Mesenchymal stem cell (in vitro differentiated cells and primary cell): ENCODE measurements around the gene PRM2.

ENCODE experiments used
- DNase-seq: peaks from one replicate; pipeline ENCODE4 v3.0.0-alpha.2; 2013
- H2AFZ ChIP-seq: one replicate; pipeline ENCODE4 v1.6.1; 2013; ENCODE audit warnings: low read depth, mild to moderate bottlenecking, control low read depth, inconsistent platforms, low read length, moderate library complexity
- H2AK5ac ChIP-seq: 2 replicates; pipeline ENCODE4 v1.6.1; 2013; ENCODE audit warnings: low read length, moderate library complexity, mild to moderate bottlenecking, inconsistent platforms; ENCODE audit not compliant: severe bottlenecking
- H2BK120ac ChIP-seq: one replicate; pipeline ENCODE4 v1.6.1; 2013; ENCODE audit warnings: low read depth, mild to moderate bottlenecking, inconsistent platforms, low read length, moderate library complexity
- H2BK12ac ChIP-seq, 2 experiments: one replicate each; pipeline ENCODE4 v1.6.1; 2013; ENCODE audit warnings: inconsistent platforms in 2 of 2, low read length in 2 of 2, mild to moderate bottlenecking in 2 of 2, moderate library complexity in 2 of 2, control low read depth in 1 of 2
- H2BK15ac ChIP-seq: one replicate; pipeline ENCODE4 v1.6.1; 2013; ENCODE audit warnings: mild to moderate bottlenecking, low read depth, inconsistent platforms; ENCODE audit not compliant: poor library complexity, severe bottlenecking
- H2BK5ac ChIP-seq: 2 replicates; pipeline ENCODE4 v1.6.1; 2013; ENCODE audit warnings: low read depth, mild to moderate bottlenecking, low read length, control low read depth, inconsistent platforms; ENCODE audit not compliant: poor library complexity, severe bottlenecking
- H3K14ac ChIP-seq, 2 experiments: one replicate each; pipeline ENCODE4 v1.6.1; 2013; ENCODE audit warnings: inconsistent platforms in 2 of 2, low read length in 2 of 2, control low read depth in 1 of 2, mild to moderate bottlenecking in 1 of 2, moderate library complexity in 1 of 2
- H3K18ac ChIP-seq, 2 experiments: one replicate each; pipeline ENCODE4 v1.6.1; 2013; ENCODE audit warnings: inconsistent platforms in 2 of 2, low read length in 2 of 2, control low read depth in 1 of 2, low read depth in 1 of 2, mild to moderate bottlenecking in 1 of 2
- H3K23ac ChIP-seq, 2 experiments: one replicate each; pipeline ENCODE4 v1.6.1; 2013; ENCODE audit warnings: inconsistent platforms in 2 of 2, low read length in 2 of 2, mild to moderate bottlenecking in 2 of 2, moderate library complexity in 2 of 2, control low read depth in 1 of 2
- H3K27ac ChIP-seq: 2 replicates; pipeline ENCODE4 v1.5.1; 2013; ENCODE audit warnings: mild to moderate bottlenecking, moderate library complexity, low read length, control low read depth, inconsistent platforms; ENCODE audit not compliant: poor library complexity, severe bottlenecking
- H3K27me3 ChIP-seq, 2 experiments: 2 replicates each; pipeline versions ENCODE4 v1.6.1 to v1.7.0; 2013; ENCODE audit warnings: low read length in 2 of 2, mild to moderate bottlenecking in 2 of 2, moderate library complexity in 2 of 2, control low read depth in 1 of 2, inconsistent platforms in 1 of 2; ENCODE audit not compliant: control insufficient read depth in 1 of 2, insufficient read depth in 1 of 2
- H3K36me3 ChIP-seq, 2 experiments: 2 replicates each; pipeline versions ENCODE4 v1.6.1 to v1.7.0; 2013; ENCODE audit warnings: low read length in 2 of 2, control low read depth in 1 of 2, inconsistent platforms in 1 of 2, low read depth in 1 of 2, mild to moderate bottlenecking in 1 of 2; ENCODE audit not compliant: insufficient read depth in 2 of 2, control insufficient read depth in 1 of 2
- H3K4ac ChIP-seq, 2 experiments: one replicate each; pipeline ENCODE4 v1.6.1; 2013; ENCODE audit warnings: inconsistent platforms in 2 of 2, low read length in 2 of 2, mild to moderate bottlenecking in 2 of 2, moderate library complexity in 2 of 2, control low read depth in 1 of 2, low read depth in 1 of 2
- H3K4me1 ChIP-seq: 2 replicates; pipeline ENCODE4 v1.6.1; 2013; ENCODE audit warnings: low read depth, low read length, control low read depth; ENCODE audit not compliant: control insufficient read depth, insufficient read depth
- H3K4me2 ChIP-seq: 2 replicates; pipeline ENCODE4 v1.6.1; 2013; ENCODE audit warnings: low read length, mild to moderate bottlenecking, inconsistent platforms; ENCODE audit not compliant: poor library complexity, severe bottlenecking
- H3K4me3 ChIP-seq, 2 experiments: 2 replicates each; pipeline versions ENCODE4 v1.5.1 to v1.7.0; 2013; ENCODE audit warnings: low read length in 2 of 2, mild to moderate bottlenecking in 2 of 2, control low read depth in 1 of 2, low read depth in 1 of 2; ENCODE audit not compliant: insufficient read depth in 1 of 2
- H3K79me1 ChIP-seq: replicated peaks from 2 replicates; pipeline ENCODE4 v1.6.1; 2013; ENCODE audit warnings: mild to moderate bottlenecking, control low read depth, low read length, inconsistent platforms; ENCODE audit not compliant: poor library complexity, severe bottlenecking
- H3K9ac ChIP-seq: 2 replicates; pipeline ENCODE4 v1.7.0; 2013; ENCODE audit warnings: mild to moderate bottlenecking, low read length, moderate library complexity
- H3K9me3 ChIP-seq: 2 replicates; pipeline ENCODE4 v1.7.0; 2013; ENCODE audit warnings: mild to moderate bottlenecking, low read length; ENCODE audit not compliant: control insufficient read depth
- H4K8ac ChIP-seq: one replicate; pipeline ENCODE4 v1.6.1; 2013; ENCODE audit warnings: inconsistent platforms, mild to moderate bottlenecking, low read length, moderate library complexity
- H4K91ac ChIP-seq: one replicate; pipeline ENCODE4 v1.6.1; 2013; ENCODE audit warnings: mild to moderate bottlenecking, low read length, inconsistent platforms
- WGBS: methylation state at CpG from one replicate; pipeline ENCODE4 v1.1.7; 2013; ENCODE audit warnings: mixed read lengths; 5-methylcytosine and 5-hydroxymethylcytosine counted together

Gene PRM2

GRCh38 chr16:11250091-11250785 is 26.0 kb downstream of the PRM2 start:
- Histone ChIP-seq H3K9me3 (no peaks in the 10 kb centered on the region), H3K14ac (no peak overlapping the region), H2BK12ac (peak overlapping the region in 1 of 2 experiments; percentile 15), H2BK15ac (no peak overlapping the region), H2BK120ac (no peak overlapping the region), H3K36me3 (peaks cover 0 to 33% of the 10 kb centered on the region in 2 experiments), H2AFZ (no peak overlapping the region), H3K9ac (no peak overlapping the region), H3K23ac (peak overlapping the region in 1 of 2 experiments; percentile 48), H3K4ac (no peak overlapping the region), H3K4me1 (peaks cover 38% of the 10 kb centered on the region), H3K4me3 (no peak overlapping the region), H3K27me3 (no peaks in the 10 kb centered on the region), H3K18ac (no peak overlapping the region), H4K91ac (no peak overlapping the region), H2BK5ac (no peak overlapping the region), H3K79me1 (peaks cover 5% of the 10 kb centered on the region), H4K8ac (no peak overlapping the region), H3K27ac (peak overlapping the region; percentile 5), H3K4me2 (no peak overlapping the region), H2AK5ac (peak overlapping the region; percentile 17)
- WGBS: 75% methylated on average over 16 of the region's 16 CpGs
- no peak for DNase-seq

GRCh38 chr16:11249233-11250061 is 26.8 kb downstream of the PRM2 start:
- DNase-seq: no peak
- Histone ChIP-seq H3K79me1 (peaks cover 5% of the 10 kb centered on the region), H3K36me3 (peaks cover 0 to 27% of the 10 kb centered on the region in 2 experiments), H2BK12ac (peak overlapping the region in 1 of 2 experiments; percentile 21), H3K14ac (no peak overlapping the region), H3K23ac (no peak overlapping the region), H2BK5ac (no peak overlapping the region), H3K4me2 (no peak overlapping the region), H3K18ac (peak overlapping the region in 1 of 2 experiments; percentile 19), H3K4me1 (peaks cover 32% of the 10 kb centered on the region), H3K9ac (no peak overlapping the region), H3K27me3 (no peaks in the 10 kb centered on the region), H2AFZ (no peak overlapping the region), H2AK5ac (no peak overlapping the region), H3K4me3 (no peak overlapping the region), H2BK120ac (no peak overlapping the region), H2BK15ac (no peak overlapping the region), H3K9me3 (no peaks in the 10 kb centered on the region), H4K8ac (peak overlapping the region; percentile 8), H3K4ac (peak overlapping the region in 1 of 2 experiments; percentile 18), H4K91ac (peak overlapping the region; percentile 83), H3K27ac (no peak overlapping the region)
- 95% methylated on average over 61 of the region's 63 CpGs for WGBS

- Histone ChIP-seq H2BK12ac (no peak overlapping the region), H2AFZ (no peak overlapping the region), H3K4me2 (no peak overlapping the region), H3K36me3 (peaks cover 0 to 19% of the 10 kb centered on the region in 2 experiments), H4K8ac (no peak overlapping the region), H4K91ac (no peak overlapping the region), H3K27me3 (peaks cover 0 to 7% of the 10 kb centered on the region in 2 experiments), H3K27ac (no peak overlapping the region), H3K9ac (no peak overlapping the region), H3K14ac (no peak overlapping the region), H3K4ac (no peak overlapping the region), H2AK5ac (no peak overlapping the region), H3K9me3 (no peaks in the 10 kb centered on the region), H3K79me1 (peaks cover 3% of the 10 kb centered on the region), H3K4me3 (no peak overlapping the region), H2BK5ac (no peak overlapping the region), H2BK15ac (no peak overlapping the region), H3K23ac (no peak overlapping the region), H3K4me1 (peaks cover 24% of the 10 kb centered on the region), H2BK120ac (no peak overlapping the region), H3K18ac (no peak overlapping the region)
- WGBS: 98% methylated on average over 7 of the region's 8 CpGs
- DNase-seq: no peak
Observed at GRCh38 chr16:11248133-11248532, 28.1 kb downstream of the PRM2 start.

- DNase-seq: no peak
- Histone ChIP-seq H4K8ac (no peak overlapping the region), H2BK5ac (no peak overlapping the region), H3K9me3 (no peaks in the 10 kb centered on the region), H3K18ac (no peak overlapping the region), H3K36me3 (peaks cover 0 to 9% of the 10 kb centered on the region in 2 experiments), H2BK15ac (no peak overlapping the region), H2AK5ac (no peak overlapping the region), H3K27ac (no peak overlapping the region), H3K4ac (no peak overlapping the region), H2AFZ (no peak overlapping the region), H2BK120ac (no peak overlapping the region), H3K4me3 (no peak overlapping the region), H3K4me2 (no peak overlapping the region), H3K79me1 (no peaks in the 10 kb centered on the region), H3K14ac (no peak overlapping the region), H3K9ac (no peak overlapping the region), H3K4me1 (peaks cover 11% of the 10 kb centered on the region), H3K23ac (no peak overlapping the region), H2BK12ac (peak overlapping the region in 1 of 2 experiments; percentile 31), H4K91ac (no peak overlapping the region), H3K27me3 (peaks cover 0 to 16% of the 10 kb centered on the region in 2 experiments)
Observed at GRCh38 chr16:11245988-11246387, 30.3 kb downstream of the PRM2 start.
